H1 (cell line): Measurements from ENCODE around the gene CAMK1. TPM values are rescaled to one million over a fixed set of nuclear protein-coding genes. Genes with fewer than 3 reads are reported as not detected.

Experiments
- CTCF ChIA-PET: fragments of 300-600 bp; sonication (Branson Sonifier 250); formaldehyde crosslinking; loops from one replicate; lab custom pipeline; 2021; ENCODE audit not compliant: partially characterized antibody; lab: Charles Lee
- POLR2A ChIA-PET: fragments of 300-600 bp; sonication (Branson Sonifier 250); formaldehyde crosslinking; loops from one replicate; lab custom pipeline; 2021; ENCODE audit warnings: inconsistent platforms; ENCODE audit not compliant: partially characterized antibody; lab: Charles Lee
- DNase-seq, 2 experiments: peaks; one replicate each; pipeline versions ENCODE4 v3.0.0 to v3.0.0-alpha.2; 2010 to 2022; ENCODE audit warnings: low spot score in 2 of 2, low read depth in 1 of 2, mixed read lengths in 1 of 2
- FAIRE-seq: peaks from 2 replicates; lab custom pipeline; 2011; peaks lifted over from hg19 to GRCh38; lab: Jason Lieb, UNC
- H2AFZ ChIP-seq: 2 replicates; pipeline ENCODE4 v1.8.1; 2012; ENCODE audit warnings: low read length, inconsistent platforms
- H2AK5ac ChIP-seq: 2 replicates; pipeline ENCODE4 v1.6.1; 2013; ENCODE audit warnings: low read depth, low read length
- H2BK120ac ChIP-seq: replicated peaks from 2 replicates; pipeline ENCODE3; 2013; ENCODE audit warnings: low read depth, low read length, inconsistent platforms
- H2BK12ac ChIP-seq: 2 replicates; pipeline ENCODE4 v1.6.1; 2013; ENCODE audit warnings: low read depth, low read length
- H2BK15ac ChIP-seq: 2 replicates; pipeline ENCODE4 v1.6.1; 2013; ENCODE audit warnings: low read length
- H2BK20ac ChIP-seq: 2 replicates; pipeline ENCODE4 v1.6.1; 2013; ENCODE audit warnings: low read length
- H2BK5ac ChIP-seq: 2 replicates; pipeline ENCODE4 v1.6.1; 2013; ENCODE audit warnings: low read depth, low read length
- H3K14ac ChIP-seq: 2 replicates; pipeline ENCODE4 v1.6.1; 2013; ENCODE audit warnings: inconsistent platforms; ENCODE audit not compliant: insufficient read length
- H3K18ac ChIP-seq: 2 replicates; pipeline ENCODE4 v1.6.1; 2013; ENCODE audit warnings: low read length; ENCODE audit errors: extremely low read depth
- H3K23ac ChIP-seq: 2 replicates; pipeline ENCODE4 v1.6.1; 2013; ENCODE audit warnings: inconsistent platforms; ENCODE audit not compliant: insufficient read length
- H3K23me2 ChIP-seq: 2 replicates; pipeline ENCODE4 v1.6.1; 2013; ENCODE audit warnings: low read depth, low read length
- H3K27ac ChIP-seq: 2 replicates; pipeline ENCODE4 v1.6.1; 2011; ENCODE audit warnings: low read depth, low read length, inconsistent platforms
- H3K27me3 ChIP-seq, 4 experiments: replicated peaks in 1 of 4; 1 replicate in 1 of 4; 2 replicates in 3 of 4; pipeline versions ENCODE4 v1.6.1 to v1.8.1; 2011 to 2013; ENCODE audit warnings: low read length in 3 of 4, mild to moderate bottlenecking in 3 of 4, inconsistent platforms in 2 of 4, mixed read lengths in 2 of 4, moderate library complexity in 1 of 4; ENCODE audit not compliant: control insufficient read depth in 3 of 4, insufficient read depth in 3 of 4; ENCODE audit errors: extremely low read depth in 1 of 4
- H3K36me3 ChIP-seq, 4 experiments: 2 replicates each; pipeline versions ENCODE4 v1.6.1 to v1.8.1; 2011 to 2013; ENCODE audit warnings: mild to moderate bottlenecking in 4 of 4, low read length in 3 of 4, moderate library complexity in 2 of 4, control low read depth in 1 of 4, inconsistent platforms in 1 of 4; ENCODE audit not compliant: insufficient read depth in 4 of 4, control insufficient read depth in 2 of 4
- H3K4ac ChIP-seq: replicated peaks from 2 replicates; pipeline ENCODE3; 2013; ENCODE audit warnings: low read length, low read depth, mixed read lengths, inconsistent platforms; ENCODE audit not compliant: insufficient read length
- H3K4me1 ChIP-seq, 4 experiments: replicated peaks in 1 of 4; 1 replicate in 1 of 4; 2 replicates in 3 of 4; pipeline versions ENCODE4 v1.6.1 to v1.8.1; 2011 to 2013; ENCODE audit warnings: low read length in 3 of 4, inconsistent platforms in 2 of 4, mixed read lengths in 1 of 4; ENCODE audit not compliant: insufficient read depth in 4 of 4, control insufficient read depth in 3 of 4
- H3K4me2 ChIP-seq, 2 experiments: 2 replicates each; pipeline versions ENCODE4 v1.6.1 to v1.8.1; 2011 to 2013; ENCODE audit warnings: low read depth in 2 of 2, low read length in 2 of 2, control low read depth in 1 of 2, inconsistent platforms in 1 of 2, mild to moderate bottlenecking in 1 of 2; ENCODE audit not compliant: insufficient read depth in 1 of 2
- H3K4me3 ChIP-seq, 4 experiments: fragments of 200-600, 300-600 bp in 1 of 4; sonication (generic), shearing (Covaris generic), sonication (Bioruptor Twin) in 1 of 4; 2 replicates each; pipeline versions ENCODE4 v1.5.1 to v1.8.1; 2011 to 2016; ENCODE audit warnings: low read length in 4 of 4, low read depth in 3 of 4, control low read depth in 2 of 4, inconsistent platforms in 2 of 4, mild to moderate bottlenecking in 2 of 4, mixed read lengths in 1 of 4, moderate library complexity in 1 of 4; ENCODE audit not compliant: insufficient read depth in 2 of 4; ENCODE audit errors: extremely low read depth in 1 of 4
- H3K56ac ChIP-seq: replicated peaks from 2 replicates; pipeline ENCODE3; 2013; ENCODE audit warnings: low read depth, mild to moderate bottlenecking, mixed read lengths, low read length, inconsistent platforms; ENCODE audit not compliant: insufficient read length
- H3K79me1 ChIP-seq: 2 replicates; pipeline ENCODE4 v1.6.1; 2013; ENCODE audit warnings: low read depth, low read length, control low read depth
- H3K79me2 ChIP-seq, 2 experiments: 2 replicates each; pipeline versions ENCODE4 v1.6.1 to v1.8.1; 2012 to 2013; ENCODE audit warnings: low read length in 2 of 2, mild to moderate bottlenecking in 2 of 2, inconsistent platforms in 1 of 2; ENCODE audit not compliant: insufficient read depth in 2 of 2, control insufficient read depth in 1 of 2
- H3K9ac ChIP-seq, 4 experiments: replicated peaks in 1 of 4; 1 replicate in 1 of 4; 2 replicates in 3 of 4; pipeline versions ENCODE4 v1.6.1 to v1.8.1; 2011 to 2013; ENCODE audit warnings: low read depth in 3 of 4, low read length in 3 of 4, control low read depth in 2 of 4, mild to moderate bottlenecking in 2 of 4, moderate library complexity in 2 of 4, inconsistent platforms in 1 of 4; ENCODE audit errors: extremely low read depth in 1 of 4
- H3K9me3 ChIP-seq, 2 experiments: 2 replicates each; pipeline versions ENCODE4 v1.6.1 to v1.8.1; 2012 to 2013; ENCODE audit warnings: mild to moderate bottlenecking in 2 of 2, moderate library complexity in 2 of 2, control low read depth in 1 of 2, inconsistent platforms in 1 of 2, low read depth in 1 of 2, low read length in 1 of 2, mixed read lengths in 1 of 2; ENCODE audit not compliant: insufficient read depth in 2 of 2
- H4K20me1 ChIP-seq, 2 experiments: replicated peaks in 1 of 2; 2 replicates each; pipeline versions ENCODE3 to v1.8.1; 2011 to 2013; ENCODE audit warnings: inconsistent platforms in 2 of 2, low read length in 2 of 2, mild to moderate bottlenecking in 1 of 2; ENCODE audit not compliant: insufficient read depth in 2 of 2, control insufficient read depth in 1 of 2
- H4K5ac ChIP-seq: 2 replicates; pipeline ENCODE4 v1.6.1; 2013; ENCODE audit warnings: low read length, low read depth, mixed read lengths, inconsistent platforms; ENCODE audit not compliant: insufficient read length
- H4K8ac ChIP-seq: 2 replicates; pipeline ENCODE4 v1.8.0; 2013; ENCODE audit warnings: mild to moderate bottlenecking, moderate library complexity, low read length, inconsistent platforms; ENCODE audit not compliant: insufficient read depth; ENCODE audit errors: extremely low read depth
- H4K91ac ChIP-seq: replicated peaks from 2 replicates; pipeline ENCODE3; 2013; ENCODE audit warnings: low read length, mixed read lengths, inconsistent platforms; ENCODE audit not compliant: insufficient read length
- CTCF ChIP-seq, 3 experiments: IDR thresholded peaks; 1 replicate in 2 of 3; 2 replicates in 1 of 3; pipeline versions ENCODE4 v1.5.1 to v1.6.1; 2011; ENCODE audit warnings: low read length in 3 of 3, mild to moderate bottlenecking in 3 of 3, inconsistent platforms in 2 of 3, low read depth in 1 of 3, moderate library complexity in 1 of 3; ENCODE audit not compliant: insufficient read depth in 1 of 3; ENCODE audit errors: control extremely low read depth in 1 of 3
- SIN3A ChIP-seq, 2 experiments: IDR thresholded peaks in 1 of 2; conservative IDR thresholded peaks in 1 of 2; 2 replicates each; pipeline ENCODE4 v1.6.1; 2011 to 2012; ENCODE audit warnings: low read length in 2 of 2, improper control_type of control experiment in 1 of 2, low read depth in 1 of 2, mild to moderate bottlenecking in 1 of 2
- SP1 ChIP-seq: IDR thresholded peaks from 2 replicates; pipeline ENCODE4 v1.6.1; 2011; ENCODE audit warnings: low read depth, low read length
- WGBS, 2 experiments: shearing (Covaris generic) in 1 of 2; methylation state at CpG; one replicate each; pipeline versions ENCODE4 v1.1.6 to v1.1.7; 2013 to 2015; ENCODE audit warnings: low lambda C conversion rate in 2 of 2, mixed read lengths in 2 of 2, inconsistent platforms in 1 of 2, low coverage in 1 of 2, missing lambda C conversion rate in 1 of 2; ENCODE audit not compliant: insufficient replicate concordance in 2 of 2, insufficient coverage in 1 of 2, insufficient read length in 1 of 2; ENCODE audit errors: extremely low coverage in 1 of 2, missing lambda C conversion rate in 1 of 2; 5-methylcytosine and 5-hydroxymethylcytosine counted together
- polyA plus RNA-seq, 7 experiments: library from polyadenylated mRNA; depleted of rRNA in 3 of 7; stranded (reverse) in 5 of 7; unstranded in 2 of 7; fragments of >200 nt in 5 of 7; fragments of 200-250 nt in 2 of 7; gene quantifications; 1 replicate in 5 of 7; 2 replicates in 1 of 7; 4 replicates in 1 of 7; pipeline versions ENCODE4 v1.2.1 to v1.2.3, GENCODE V29; 2011 to 2013; ENCODE audit warnings: missing spikeins in 2 of 7, mixed read lengths in 2 of 7
- total RNA-seq: library from RNA; stranded (reverse); fragmentation: NEBNext Ultra II Directional; extraction: Animal tissue kit (Norgen Biotek cat#: 25700); gene quantifications from 2 replicates; pipeline ENCODE4 v1.2.1, GENCODE V29; 2021

CAMK1 gene
- total and polyA plus RNA-seq, 2 of the 8 experiments (the other 6 are each of a cell fraction or from before 2014, with no cell fraction given): 4.9 to 5.1 TPM

GRCh38 chr3:9732740-9733115, 37.0 kb downstream of the CAMK1 start:
- Histone ChIP-seq H3K18ac (no peak overlapping the region), H3K36me3 (peaks cover 7 to 36% (median 22%) of the 10 kb centered on the region in 4 experiments; a peak in 7 of 8 replicates), H2BK5ac (no peak overlapping the region), H3K27ac (no peak overlapping the region), H3K4me3 (peak overlapping the region; percentile 87 to 94 (median 90); a peak in 7 of 8 replicates), H2AK5ac (no peak overlapping the region), H3K27me3 (no peaks in the 10 kb centered on the region), H3K9me3 (no peaks in the 10 kb centered on the region), H2BK20ac (no peak overlapping the region), H3K4ac (no peak overlapping the region), H3K4me1 (peaks cover 0 to 8% (median 6%) of the 10 kb centered on the region in 4 experiments; a peak in 6 of 7 replicates), H2AFZ (no peak overlapping the region), H3K4me2 (peak overlapping the region; percentile 86 to 88), H4K20me1 (peaks cover 3 to 23% of the 10 kb centered on the region in 2 experiments), H3K23ac (no peak overlapping the region), H4K5ac (no peak overlapping the region), H3K23me2 (peaks cover 6% of the 10 kb centered on the region; the same call in 1 of the 2 replicates), H2BK120ac (no peak overlapping the region), H2BK12ac (no peak overlapping the region), H3K56ac (no peak overlapping the region), H3K14ac (no peak overlapping the region), H4K8ac (no peak overlapping the region), H3K79me2 (peaks cover 13 to 26% of the 10 kb centered on the region in 2 experiments), H4K91ac (no peak overlapping the region), H3K9ac (peak overlapping the region in 3 of 4 experiments; percentile 99 to 100 (median 99); a peak in 5 of 7 replicates), H2BK15ac (no peak overlapping the region), H3K79me1 (peaks cover 22% of the 10 kb centered on the region)
- no peak for TF ChIP-seq SP1
- TF ChIP-seq SIN3A (conservative IDR thresholded peaks at IDR 0.05 in 1 of 2, IDR thresholded peaks at IDR 0.05 in 1 of 2; ENCODE audit: low read depth in 1 of 2, low read length in 2 of 2): no peak
- TF ChIP-seq CTCF (IDR thresholded peaks at IDR 0.05; ENCODE audit: control extremely low read depth in 1 of 3, insufficient read depth in 1 of 3, low read depth in 1 of 3, low read length in 3 of 3): peak in 1 of 3 experiments; percentile 4; a peak in 1 of 4 replicates
- ChIA-PET POLR2A (interaction anchor here (0.6 to 8.4 kb wide), 16 partner anchors 10 to 370 kb away, joined by 3 to 60 read pairs (median 4); partner anchors contain the start of genes ARPC4, MTMR14, OGG1 and TADA3), CTCF (interaction anchor here (1.0 to 8.6 kb wide), 12 partner anchors 9 to 230 kb away, joined by 3 to 109 read pairs (median 4); partner anchors contain the start of gene CPNE9)
- 69% methylated on average over 7 of the region's 7 CpGs; no CpG with 5 or more reads in 1 of the 2 experiments for WGBS, 2 experiments
- FAIRE-seq (no peak), DNase-seq (no peak)
